ENCODE data around the gene NOL3. TPM values are rescaled to one million over a fixed set of nuclear protein-coding genes. Genes with fewer than 3 reads are reported as not detected.

NOL3 gene
- total and polyA plus RNA-seq, 9 of the 15 experiments (the other 6 are each of a cell fraction or from before 2014, with no cell fraction given): 0.45 to 14.0 (median 5.4) TPM

DNA sequence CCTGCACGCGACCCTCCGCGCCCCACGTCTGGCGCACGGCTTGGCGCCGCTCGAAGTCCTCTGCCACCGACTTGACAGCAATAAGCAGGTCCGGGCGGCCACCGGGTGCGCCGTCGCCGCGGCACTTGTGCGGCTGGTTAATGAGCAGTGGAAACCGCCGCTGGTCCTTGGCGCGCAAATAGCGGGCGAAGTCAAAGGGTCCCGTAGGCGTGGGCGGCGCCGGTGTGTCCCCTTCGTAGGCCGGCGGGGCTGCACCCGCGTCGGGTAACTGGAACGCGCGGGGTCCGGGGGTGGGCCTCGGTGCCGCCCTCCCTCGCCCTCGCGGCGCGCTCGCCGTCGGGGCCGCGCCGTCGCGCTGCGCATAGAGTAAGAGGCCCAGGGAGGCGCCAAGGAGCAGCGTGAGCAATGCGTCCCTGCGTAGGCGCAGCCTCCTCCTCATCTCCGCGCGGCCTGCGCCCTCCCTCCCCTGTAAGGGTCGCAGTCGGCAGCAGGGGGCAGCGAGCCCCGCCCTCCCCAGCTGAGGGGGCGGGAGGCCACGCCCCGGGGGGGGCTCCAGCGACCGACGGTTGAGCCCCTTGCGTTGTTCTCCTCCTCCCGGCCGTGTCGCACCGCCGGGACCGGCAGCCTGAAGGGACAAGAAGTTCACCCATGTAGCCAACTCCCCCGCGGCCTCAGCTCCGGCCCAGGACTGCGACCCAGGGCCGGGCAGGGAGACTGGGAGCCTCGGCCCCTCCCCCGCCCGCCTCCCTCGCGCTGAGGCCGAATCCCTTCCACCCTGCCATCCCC is 20.1 kb upstream of the NOL3 start (continued):
- TF ChIP-seq, protein P1, sequence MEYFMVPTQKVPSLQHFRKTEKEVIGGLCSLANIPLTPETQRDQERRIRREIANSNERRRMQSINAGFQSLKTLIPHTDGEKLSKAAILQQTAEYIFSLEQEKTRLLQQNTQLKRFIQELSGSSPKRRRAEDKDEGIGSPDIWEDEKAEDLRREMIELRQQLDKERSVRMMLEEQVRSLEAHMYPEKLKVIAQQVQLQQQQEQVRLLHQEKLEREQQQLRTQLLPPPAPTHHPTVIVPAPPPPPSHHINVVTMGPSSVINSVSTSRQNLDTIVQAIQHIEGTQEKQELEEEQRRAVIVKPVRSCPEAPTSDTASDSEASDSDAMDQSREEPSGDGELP (CRISPR knock-in tag; IDR thresholded peaks at IDR 0.05; ENCODE audit: borderline replicate concordance): 0 out of 2 replicates have a peak, but pooled peaks have one; percentile 9
- TF ChIP-seq RBM22 (IDR thresholded peaks at IDR 0.05; ENCODE audit: low read depth, low read length, poor library complexity, severe bottlenecking) (peak; percentile 13), KLF16 (IDR thresholded peaks at IDR 0.05) (no peak), POLR2G (IDR thresholded peaks at IDR 0.05; ENCODE audit: low read depth, low read length) (peak; percentile 71), MYBL2 (IDR thresholded peaks at IDR 0.05; ENCODE audit: low read depth) (no peak), MYBL2 (CRISPR knock-in tag; IDR thresholded peaks at IDR 0.05; ENCODE audit: borderline replicate concordance) (no peak), TAF1 (IDR thresholded peaks at IDR 0.05; ENCODE audit: control insufficient read depth, extremely low read depth, insufficient read depth, low read length, severe bottlenecking) (no peak), ZNF143 (CRISPR knock-in tag; IDR thresholded peaks at IDR 0.05) (no peak), NBN (IDR thresholded peaks at IDR 0.05; ENCODE audit: low read depth) (no peak), EP300 (IDR thresholded peaks at IDR 0.05; ENCODE audit: low read length) (no peak), ZNF589 (CRISPR knock-in tag; IDR thresholded peaks at IDR 0.05; ENCODE audit: low read depth) (no peak), EGR1 (conservative IDR thresholded peaks at IDR 0.05) (peak; percentile 64), ILK (tag; IDR thresholded peaks at IDR 0.05; ENCODE audit: borderline replicate concordance, low read depth) (no peak), POLR3G (IDR thresholded peaks at IDR 0.05; ENCODE audit: extremely low read depth, insufficient read length, insufficient replicate concordance) (no peak), ZNF347 (CRISPR knock-in tag; IDR thresholded peaks at IDR 0.05; ENCODE audit: low read depth) (no peak), E2F3 (CRISPR knock-in tag; IDR thresholded peaks at IDR 0.05) (no peak), MYNN (IDR thresholded peaks at IDR 0.05) (no peak), MYNN (CRISPR knock-in tag; IDR thresholded peaks at IDR 0.05) (no peak), FOXA1 (IDR thresholded peaks at IDR 0.05; ENCODE audit: borderline replicate concordance) (no peak)
- TF ChIP-seq, protein P2, sequence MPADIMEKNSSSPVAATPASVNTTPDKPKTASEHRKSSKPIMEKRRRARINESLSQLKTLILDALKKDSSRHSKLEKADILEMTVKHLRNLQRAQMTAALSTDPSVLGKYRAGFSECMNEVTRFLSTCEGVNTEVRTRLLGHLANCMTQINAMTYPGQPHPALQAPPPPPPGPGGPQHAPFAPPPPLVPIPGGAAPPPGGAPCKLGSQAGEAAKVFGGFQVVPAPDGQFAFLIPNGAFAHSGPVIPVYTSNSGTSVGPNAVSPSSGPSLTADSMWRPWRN (IDR thresholded peaks at IDR 0.05; ENCODE audit: low read depth): no peak
- TF ChIP-seq, protein P3, sequence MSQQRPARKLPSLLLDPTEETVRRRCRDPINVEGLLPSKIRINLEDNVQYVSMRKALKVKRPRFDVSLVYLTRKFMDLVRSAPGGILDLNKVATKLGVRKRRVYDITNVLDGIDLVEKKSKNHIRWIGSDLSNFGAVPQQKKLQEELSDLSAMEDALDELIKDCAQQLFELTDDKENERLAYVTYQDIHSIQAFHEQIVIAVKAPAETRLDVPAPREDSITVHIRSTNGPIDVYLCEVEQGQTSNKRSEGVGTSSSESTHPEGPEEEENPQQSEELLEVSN (IDR thresholded peaks at IDR 0.05; ENCODE audit: borderline replicate concordance in 1 of 2, extremely low read depth in 1 of 2, insufficient read depth in 1 of 2, insufficient read length in 1 of 2, low read depth in 1 of 2, low read length in 1 of 2, poor library complexity in 1 of 2, severe bottlenecking in 1 of 2): no peak
- TF ChIP-seq, protein P4, sequence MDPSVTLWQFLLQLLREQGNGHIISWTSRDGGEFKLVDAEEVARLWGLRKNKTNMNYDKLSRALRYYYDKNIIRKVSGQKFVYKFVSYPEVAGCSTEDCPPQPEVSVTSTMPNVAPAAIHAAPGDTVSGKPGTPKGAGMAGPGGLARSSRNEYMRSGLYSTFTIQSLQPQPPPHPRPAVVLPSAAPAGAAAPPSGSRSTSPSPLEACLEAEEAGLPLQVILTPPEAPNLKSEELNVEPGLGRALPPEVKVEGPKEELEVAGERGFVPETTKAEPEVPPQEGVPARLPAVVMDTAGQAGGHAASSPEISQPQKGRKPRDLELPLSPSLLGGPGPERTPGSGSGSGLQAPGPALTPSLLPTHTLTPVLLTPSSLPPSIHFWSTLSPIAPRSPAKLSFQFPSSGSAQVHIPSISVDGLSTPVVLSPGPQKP (CRISPR knock-in tag; IDR thresholded peaks at IDR 0.05): no peak
